Cardiac fibroblast (primary cell): ENCODE measurements around the gene OBSL1.

Experiments
- DNase-seq, 2 donors: peaks; one replicate each; pipeline versions ENCODE4 v3.0.0 to v3.0.0-alpha.2; 2010; ENCODE audit warnings: low read depth in 2 of 2
- H3K4me3 ChIP-seq, 2 donors: replicated peaks in 1 of 2; 1 replicate in 1 of 2; 2 replicates in 1 of 2; pipeline ENCODE4 v1.5.1; 2011; ENCODE audit warnings: low read depth in 2 of 2, low read length in 2 of 2, mild to moderate bottlenecking in 2 of 2, moderate library complexity in 1 of 2
- TF ChIP-seq, protein P1 (sequence below): IDR thresholded peaks from one replicate; pipeline ENCODE4 v1.5.1; 2011; ENCODE audit warnings: low read depth, mild to moderate bottlenecking, low read length, inconsistent platforms

OBSL1 gene

DNA sequence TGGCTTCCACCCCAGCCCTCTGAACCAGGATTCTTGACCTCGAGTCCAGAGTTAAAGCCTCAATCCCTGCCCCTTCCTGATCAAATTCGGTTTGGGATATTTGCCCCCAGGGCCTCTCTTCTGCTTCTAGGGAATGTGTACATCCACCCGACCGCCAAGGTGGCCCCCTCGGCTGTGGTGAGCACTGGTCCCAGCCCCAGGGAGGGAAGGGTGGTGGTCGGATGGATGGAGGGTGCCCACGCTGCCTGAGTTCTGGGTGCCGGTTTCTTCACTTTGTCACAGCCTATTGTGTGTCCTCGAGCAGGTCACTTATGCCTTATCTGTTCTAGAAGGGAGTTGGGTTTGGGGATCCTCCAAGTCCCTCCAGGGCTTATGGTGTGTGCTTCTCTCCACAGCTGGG is 65.8 kb downstream of the OBSL1 start:
- no peak overlapping the region for H3K4me3 ChIP-seq
- TF ChIP-seq, protein P1, sequence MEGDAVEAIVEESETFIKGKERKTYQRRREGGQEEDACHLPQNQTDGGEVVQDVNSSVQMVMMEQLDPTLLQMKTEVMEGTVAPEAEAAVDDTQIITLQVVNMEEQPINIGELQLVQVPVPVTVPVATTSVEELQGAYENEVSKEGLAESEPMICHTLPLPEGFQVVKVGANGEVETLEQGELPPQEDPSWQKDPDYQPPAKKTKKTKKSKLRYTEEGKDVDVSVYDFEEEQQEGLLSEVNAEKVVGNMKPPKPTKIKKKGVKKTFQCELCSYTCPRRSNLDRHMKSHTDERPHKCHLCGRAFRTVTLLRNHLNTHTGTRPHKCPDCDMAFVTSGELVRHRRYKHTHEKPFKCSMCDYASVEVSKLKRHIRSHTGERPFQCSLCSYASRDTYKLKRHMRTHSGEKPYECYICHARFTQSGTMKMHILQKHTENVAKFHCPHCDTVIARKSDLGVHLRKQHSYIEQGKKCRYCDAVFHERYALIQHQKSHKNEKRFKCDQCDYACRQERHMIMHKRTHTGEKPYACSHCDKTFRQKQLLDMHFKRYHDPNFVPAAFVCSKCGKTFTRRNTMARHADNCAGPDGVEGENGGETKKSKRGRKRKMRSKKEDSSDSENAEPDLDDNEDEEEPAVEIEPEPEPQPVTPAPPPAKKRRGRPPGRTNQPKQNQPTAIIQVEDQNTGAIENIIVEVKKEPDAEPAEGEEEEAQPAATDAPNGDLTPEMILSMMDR, result no peak
- no peak for DNase-seq

DNA sequence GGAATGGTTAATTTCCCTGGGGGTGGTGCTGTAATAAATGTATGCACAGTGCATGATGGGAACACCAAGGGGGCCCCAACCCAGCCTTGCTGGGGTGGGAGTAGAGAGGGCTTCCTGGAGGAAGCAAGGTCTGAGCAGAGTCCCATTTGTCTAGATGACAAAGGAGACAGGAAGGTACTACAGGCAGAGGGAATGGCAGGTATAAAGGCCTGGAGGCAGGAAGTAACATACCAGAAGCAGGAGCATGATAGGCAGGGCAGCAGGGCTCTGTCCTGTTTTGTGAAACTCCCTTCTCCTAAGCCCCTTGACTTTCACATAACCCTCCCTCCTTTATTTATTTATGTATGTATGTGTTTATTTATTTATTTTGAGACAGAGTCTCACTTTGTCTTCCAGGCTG is 68.7 kb downstream of the OBSL1 start:
- DNase-seq, result no peak
- TF ChIP-seq, protein P1, result no peak
- H3K4me3 ChIP-seq, result no peak overlapping the region

DNA sequence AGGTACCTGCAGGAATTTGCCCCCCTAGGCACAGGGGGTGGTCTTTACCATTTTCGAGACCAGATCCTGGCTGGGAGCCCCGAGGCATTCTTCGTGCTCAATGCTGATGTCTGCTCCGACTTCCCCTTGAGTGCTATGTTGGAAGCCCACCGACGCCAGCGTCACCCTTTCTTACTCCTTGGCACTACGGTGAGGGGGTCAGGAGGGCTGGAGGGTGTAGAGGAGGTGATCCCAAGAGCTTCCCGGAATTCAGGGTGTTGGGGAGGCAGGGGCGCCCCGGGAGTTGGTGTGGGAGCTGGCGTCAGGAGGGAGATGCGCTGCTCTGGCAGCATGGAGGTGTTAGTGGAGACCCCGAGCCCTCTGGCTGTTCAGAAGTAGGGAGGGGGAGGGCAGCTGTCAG is 69.5 kb downstream of the OBSL1 start:
- TF ChIP-seq, protein P1, result no peak
- H3K4me3 ChIP-seq, result no peak overlapping the region
- no peak for DNase-seq
